Coronary artery (tissue), 2 donors: Measurements from ENCODE around the gene NIFK.

ENCODE experiments used
- DNase-seq: peaks from one replicate; pipeline ENCODE4 v3.0.0-alpha.2; 2017; ENCODE audit warnings: low spot score
- H3K27ac ChIP-seq, 2 donors: fragments of 200-600 bp; sonication (generic); one replicate each; pipeline ENCODE4 v1.5.1; 2016 to 2019
- H3K4me3 ChIP-seq: fragments of 200-600 bp; sonication (generic); 2 replicates; pipeline ENCODE4 v1.5.1; 2016; ENCODE audit warnings: mild to moderate bottlenecking, moderate library complexity
- CTCF ChIP-seq: fragments of 200-600 bp; sonication (generic); IDR thresholded peaks from one replicate; pipeline ENCODE4 v1.5.1; 2019; ENCODE audit warnings: antibody characterized with exemption

Gene NIFK

DNA sequence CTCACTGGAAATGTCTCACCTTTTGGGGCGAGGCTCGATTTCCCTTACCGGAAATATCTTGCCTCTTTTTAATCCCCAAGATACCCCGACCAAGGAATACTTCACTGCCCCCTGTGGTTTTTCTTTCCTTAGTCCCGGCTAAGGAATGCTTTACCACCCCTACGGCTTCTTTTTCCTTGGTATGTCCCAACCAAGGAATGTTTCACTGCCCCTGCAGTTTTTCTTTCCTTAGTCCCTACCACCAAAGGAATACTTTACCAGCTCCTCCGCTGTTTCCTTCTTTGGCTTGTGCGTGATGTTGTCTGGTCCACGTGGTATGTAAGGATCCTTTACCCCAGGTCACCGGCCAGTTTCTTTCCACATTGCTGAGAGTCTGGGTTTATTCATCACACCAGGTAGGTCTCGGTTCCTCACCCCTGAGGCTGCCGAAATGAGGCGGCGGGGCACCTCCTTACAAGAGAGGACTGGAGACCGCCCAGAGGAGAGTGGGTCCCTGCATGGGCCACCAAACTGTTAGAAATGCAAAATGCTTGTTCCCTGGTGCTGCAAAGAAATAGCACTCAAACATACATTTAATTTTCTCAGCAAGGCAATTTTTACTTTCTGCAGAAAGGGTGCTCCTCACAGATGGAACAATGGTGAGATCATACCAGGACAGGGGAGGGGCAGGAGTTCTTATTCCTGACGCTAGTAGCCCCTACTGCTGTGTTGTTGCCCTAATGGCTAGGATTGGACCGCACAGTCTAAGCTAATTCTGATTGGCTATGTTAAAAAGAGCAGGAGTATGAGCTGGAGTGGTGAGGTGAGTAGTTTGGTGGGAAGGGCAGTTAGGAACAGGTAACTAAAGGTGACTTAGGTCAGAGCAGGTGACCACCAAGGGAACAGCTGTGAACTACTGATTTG is 54.0 kb downstream of the NIFK start:
- Histone ChIP-seq H3K27ac (no peak overlapping the region), H3K4me3 (no peak overlapping the region)
- no peak for TF ChIP-seq CTCF
- DNase-seq = no peak

GRCh38 chr2:121677855-121678254 is 58.8 kb downstream of the NIFK start:
- TF ChIP-seq CTCF = no peak
- H3K27ac ChIP-seq = no peak overlapping the region
- H3K4me3 ChIP-seq = no peak overlapping the region
- DNase-seq = no peak
